HG03064 (cell line): ENCODE data around the gene CYFIP1.

Experiments used
- ATAC-seq: cut with Tn5 transposase; IDR thresholded peaks from one replicate; pipeline ENCODE4 v1.9.1; 2021; ENCODE audit warnings: low read depth; ENCODE audit not compliant: unreplicated experiment

CYFIP1 gene

DNA sequence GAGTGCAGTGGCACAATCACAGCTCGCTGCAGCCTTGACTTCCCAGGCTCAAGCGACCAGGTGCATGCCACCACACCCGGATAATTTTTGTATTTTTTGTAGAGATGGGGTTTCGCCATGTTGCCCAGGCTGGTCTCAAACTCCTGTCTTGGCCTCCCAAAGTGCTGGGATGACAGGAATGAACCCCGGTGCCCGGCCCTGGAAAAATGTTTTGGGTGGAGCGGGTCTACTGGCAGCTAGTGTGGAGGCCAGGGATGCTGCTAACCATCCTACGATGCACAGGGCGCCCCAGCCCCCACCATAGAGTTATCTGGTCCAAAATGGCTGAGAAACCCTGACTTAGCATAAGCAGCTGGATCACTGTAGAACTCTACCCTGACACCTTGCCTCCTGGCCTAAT lies 106.3 kb downstream of the CYFIP1 start:
- ATAC-seq = no peak

DNA sequence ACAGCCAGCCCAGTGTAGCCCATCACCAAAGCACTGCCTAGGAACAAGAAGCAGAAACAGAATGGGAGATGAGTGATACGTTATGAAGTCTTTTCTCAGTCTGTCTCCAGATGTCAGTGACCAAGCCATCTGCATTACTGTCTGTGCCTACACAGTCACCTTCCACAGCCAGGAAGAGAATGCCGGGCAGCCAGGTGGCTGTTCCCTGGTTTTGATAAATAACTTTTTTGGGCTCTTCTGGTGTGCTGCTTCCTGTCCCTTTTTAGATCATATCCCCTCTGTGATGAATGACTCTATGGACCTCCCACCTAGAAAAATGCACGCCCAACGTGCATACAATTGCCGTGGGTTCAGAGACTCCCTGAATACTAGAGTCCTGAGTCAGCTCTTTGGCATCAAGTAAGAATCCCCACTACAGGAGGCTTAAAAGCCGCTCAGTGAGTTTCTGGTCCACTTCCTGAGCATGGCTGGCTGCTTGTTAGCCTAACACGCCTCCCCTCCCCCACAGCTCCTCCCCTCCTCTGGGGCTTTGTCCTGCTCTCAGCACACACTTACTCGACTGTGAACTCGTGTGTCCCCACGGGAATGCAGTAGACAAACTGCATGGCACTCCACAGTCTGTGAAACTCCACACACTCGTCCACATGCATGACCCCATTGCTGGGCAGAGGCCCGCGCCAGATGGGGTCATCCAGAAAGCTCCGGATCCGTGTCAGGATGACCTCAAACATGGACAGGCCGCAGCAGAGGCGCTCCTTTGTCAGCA lies 107.0 kb downstream of the CYFIP1 start:
- ATAC-seq = no peak

DNA sequence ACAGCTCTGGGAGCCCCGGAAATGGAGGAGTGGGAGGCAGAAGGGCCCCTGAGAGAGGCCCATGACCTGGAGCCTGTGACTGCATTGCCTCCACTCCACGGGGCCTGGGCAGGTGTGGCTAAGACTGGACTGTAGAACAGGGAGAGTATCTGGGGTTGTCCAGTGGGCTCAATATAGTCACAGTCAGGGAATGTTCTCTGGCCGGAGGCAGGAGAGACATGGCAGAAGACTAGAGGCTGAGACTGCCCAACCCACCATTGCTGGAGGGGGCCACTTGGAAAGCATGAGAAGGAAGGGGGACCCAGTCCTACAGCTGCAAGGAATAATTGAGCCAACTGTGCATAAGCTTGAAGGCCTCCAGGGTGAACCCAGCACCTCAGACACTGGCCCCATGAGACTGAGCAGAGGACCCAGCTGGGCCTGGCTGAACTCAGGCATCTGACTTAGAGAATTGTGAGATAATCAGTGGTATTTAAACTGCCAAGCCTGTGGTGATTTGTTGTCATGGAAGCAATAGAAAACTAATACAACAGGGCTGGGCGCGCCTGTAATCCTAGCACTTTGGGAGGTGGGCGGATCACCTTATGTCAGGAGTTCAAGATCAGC lies 108.6 kb downstream of the CYFIP1 start:
- no peak for ATAC-seq

DNA sequence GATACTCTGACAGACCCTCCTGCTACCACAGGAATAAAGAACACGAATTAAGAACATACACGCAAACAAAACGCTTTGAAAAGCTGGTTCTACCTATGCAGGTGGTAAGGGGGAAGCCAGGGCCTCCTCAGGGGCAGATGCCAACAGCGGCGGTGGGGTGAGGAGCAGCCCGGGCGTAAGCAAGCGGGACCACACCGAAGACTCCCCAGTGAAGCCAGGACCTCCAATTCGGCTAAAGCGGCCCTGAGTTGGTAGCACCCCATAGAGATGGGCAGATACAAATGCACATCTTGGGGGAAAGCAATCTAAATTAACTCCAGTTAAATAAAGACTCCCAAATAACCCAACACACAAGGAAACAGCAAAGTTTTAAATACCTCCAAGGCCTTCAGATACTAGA lies 109.3 kb downstream of the CYFIP1 start:
- no peak for ATAC-seq

DNA sequence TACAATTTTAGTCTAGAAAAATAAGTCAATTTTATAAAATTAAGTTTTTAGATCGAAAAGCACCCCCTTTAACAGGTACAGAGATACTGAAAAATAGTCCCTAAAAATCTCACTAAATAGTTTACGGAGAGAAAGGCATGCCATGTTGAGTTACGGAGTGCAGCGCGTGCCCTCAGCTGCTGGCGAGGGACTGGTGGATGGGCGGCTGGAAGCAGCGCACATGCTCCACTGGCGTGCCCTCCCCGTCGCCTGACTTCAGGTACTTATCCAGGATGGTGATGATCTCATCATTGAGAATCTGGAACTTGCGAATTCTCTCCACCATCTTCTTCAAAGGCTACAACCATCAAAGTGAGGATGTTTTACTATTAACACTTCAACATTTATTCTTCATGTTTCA lies 110.3 kb downstream of the CYFIP1 start:
- ATAC-seq = no peak

DNA sequence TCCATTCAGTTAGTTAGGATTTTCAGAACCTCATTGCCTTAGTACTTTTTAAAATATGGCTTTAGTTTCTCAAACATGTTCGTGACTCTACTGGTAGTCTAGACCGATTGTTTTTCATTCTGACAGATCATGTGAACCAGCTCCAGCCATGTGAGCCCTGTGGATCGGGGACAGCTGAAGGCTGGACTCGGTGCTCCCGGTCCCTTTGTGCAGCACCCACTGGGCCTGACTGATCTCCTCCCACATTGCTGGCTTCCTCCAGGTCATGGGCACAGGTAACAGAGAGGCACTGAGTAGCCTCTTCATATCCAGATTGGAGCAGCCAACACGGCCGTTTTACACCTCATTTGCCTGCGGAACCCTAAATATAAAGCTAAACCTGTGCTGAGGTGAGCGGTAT lies 111.2 kb downstream of the CYFIP1 start:
- ATAC-seq = no peak

GRCh38 chr15:22868495-22868894 lies 111.7 kb downstream of the CYFIP1 start:
- ATAC-seq = no peak

DNA sequence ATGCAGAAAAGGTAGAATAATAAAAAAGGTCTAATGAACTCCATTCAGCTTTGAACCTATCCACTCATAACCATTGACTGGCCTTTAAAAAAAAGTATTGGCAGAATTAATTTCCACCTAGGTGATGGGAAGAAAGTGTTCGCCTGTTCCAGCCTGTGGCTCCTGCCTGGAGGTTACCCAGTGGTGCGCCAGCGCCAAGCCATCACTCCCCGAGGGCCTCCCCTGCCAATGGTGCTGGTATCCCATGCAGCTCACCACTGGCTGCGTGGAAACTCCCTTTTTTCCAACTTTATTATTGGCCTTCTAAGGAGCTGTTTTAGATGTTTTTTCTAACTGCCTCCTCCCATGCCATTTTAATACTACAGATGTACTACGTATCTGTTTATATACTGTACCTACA lies 112.3 kb downstream of the CYFIP1 start:
- ATAC-seq = no peak

DNA sequence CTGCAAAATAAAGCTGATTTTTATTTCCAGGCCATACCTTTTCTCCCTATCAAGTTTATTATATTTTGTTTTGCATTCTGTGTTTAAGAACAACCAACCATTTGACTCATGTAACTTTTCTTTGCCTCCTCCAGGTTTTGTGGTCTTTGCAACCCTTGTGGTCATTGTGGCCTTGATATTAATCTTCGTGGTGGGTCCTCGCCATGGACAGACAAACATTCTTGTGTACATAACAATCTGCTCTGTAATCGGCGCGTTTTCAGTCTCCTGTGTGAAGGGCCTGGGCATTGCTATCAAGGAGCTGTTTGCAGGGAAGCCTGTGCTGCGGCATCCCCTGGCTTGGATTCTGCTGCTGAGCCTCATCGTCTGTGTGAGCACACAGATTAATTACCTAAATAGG lies 114.1 kb downstream of the CYFIP1 start:
- no peak for ATAC-seq

DNA sequence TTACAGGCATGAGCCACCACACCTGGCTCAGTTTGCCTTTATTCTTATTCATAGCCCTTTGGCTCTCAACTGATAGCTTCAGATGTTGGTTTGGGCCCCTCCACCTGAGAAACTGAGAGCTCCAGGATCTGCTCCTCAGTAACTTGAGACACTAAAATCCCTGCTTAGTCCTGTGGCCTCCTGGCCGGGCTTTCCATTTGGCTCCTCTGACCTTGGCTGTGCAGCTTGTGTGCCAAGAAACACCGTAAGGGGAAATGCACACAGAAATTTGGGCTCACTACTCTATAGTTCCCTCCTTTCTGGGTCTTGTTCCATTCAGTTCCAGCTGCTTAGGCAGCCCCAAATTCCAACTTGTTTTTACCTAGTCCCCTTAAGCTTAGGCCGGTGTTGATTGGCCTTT lies 116.8 kb downstream of the CYFIP1 start:
- no peak for ATAC-seq

DNA sequence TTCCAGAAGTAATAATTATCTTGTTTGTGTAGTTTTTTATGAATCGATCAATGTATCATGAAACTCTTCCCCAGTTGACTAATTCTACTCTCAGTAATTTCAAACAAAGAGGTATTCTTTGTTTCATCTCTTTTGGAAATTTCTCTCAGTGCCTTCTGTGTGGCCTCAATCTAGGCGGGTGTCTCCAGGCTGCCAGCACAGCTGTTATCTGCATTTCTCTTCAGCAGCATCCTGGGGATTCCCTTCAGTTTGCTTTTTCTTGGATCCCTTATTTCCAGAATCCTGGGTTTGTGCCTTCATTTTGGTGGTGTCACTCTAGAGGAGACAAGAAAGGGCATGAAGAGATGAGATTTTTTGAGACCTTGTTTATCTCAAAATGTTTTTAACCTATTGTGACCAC lies 119.0 kb downstream of the CYFIP1 start:
- no peak for ATAC-seq

GRCh38 chr15:22856659-22857058 lies 123.5 kb downstream of the CYFIP1 start:
- ATAC-seq = no peak

DNA sequence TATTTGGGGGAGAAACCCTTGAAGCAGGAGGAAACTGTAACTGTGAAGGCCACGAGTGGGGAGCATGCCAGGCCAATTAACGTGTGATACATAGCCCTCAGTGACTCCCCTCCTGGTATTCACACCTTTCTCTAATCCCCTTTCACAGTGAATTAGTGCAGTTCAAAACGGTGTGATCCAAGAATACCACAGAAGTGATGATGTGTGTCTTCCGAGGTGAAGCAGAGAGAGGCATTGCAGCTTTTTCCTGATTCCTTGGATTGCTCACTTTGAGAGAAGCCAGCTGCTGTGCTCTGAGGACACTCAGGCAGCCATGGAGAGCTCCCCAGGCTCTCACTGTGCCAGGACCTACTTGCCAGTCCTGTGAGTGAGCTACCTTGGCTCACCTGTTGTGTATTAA lies 124.4 kb downstream of the CYFIP1 start:
- no peak for ATAC-seq

GRCh38 chr15:22851513-22851912 lies 128.7 kb downstream of the CYFIP1 start:
- ATAC-seq = no peak

DNA sequence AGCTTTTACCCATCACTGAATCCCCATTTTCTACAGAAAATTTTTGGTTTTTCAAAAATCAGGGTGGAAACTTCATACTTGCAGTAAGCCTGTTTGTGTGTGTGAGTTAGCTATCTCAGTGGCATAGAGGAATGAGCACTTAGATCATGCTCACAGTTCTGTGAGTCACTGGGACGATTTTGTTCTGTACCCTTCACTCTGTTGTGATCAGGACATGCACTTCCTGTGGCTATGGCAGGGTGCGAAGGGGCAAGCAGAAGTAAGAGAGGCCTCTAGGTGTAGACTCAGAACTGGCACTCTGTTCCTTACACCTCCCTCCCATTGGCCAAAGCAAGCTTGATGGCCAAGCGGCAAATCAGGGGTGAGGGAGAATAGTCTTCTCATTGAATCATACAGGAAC lies 130.1 kb downstream of the CYFIP1 start:
- no peak for ATAC-seq

DNA sequence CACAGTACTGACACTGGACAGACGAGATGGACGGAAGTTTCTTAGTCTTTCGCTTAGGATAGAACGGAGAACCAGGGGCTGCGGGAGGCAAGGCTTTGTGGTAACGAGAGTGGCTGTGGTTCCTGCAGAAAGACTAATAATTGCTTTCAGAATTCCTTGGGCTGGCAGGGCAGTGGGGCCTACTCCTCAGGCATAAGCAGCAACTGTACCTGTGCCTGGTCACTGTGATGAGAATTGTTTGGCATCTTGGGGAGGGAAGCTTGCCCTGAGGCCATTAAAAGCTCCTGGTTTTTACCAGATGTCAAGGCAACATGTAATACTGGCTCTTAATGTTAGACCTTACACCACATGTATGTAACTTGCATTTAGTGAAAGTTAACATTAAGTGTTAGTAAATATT lies 134.1 kb downstream of the CYFIP1 start:
- no peak for ATAC-seq

- ATAC-seq = no peak
These were observed 134.8 kb downstream of the CYFIP1 start for GRCh38 chr15:22845289-22845900.

DNA sequence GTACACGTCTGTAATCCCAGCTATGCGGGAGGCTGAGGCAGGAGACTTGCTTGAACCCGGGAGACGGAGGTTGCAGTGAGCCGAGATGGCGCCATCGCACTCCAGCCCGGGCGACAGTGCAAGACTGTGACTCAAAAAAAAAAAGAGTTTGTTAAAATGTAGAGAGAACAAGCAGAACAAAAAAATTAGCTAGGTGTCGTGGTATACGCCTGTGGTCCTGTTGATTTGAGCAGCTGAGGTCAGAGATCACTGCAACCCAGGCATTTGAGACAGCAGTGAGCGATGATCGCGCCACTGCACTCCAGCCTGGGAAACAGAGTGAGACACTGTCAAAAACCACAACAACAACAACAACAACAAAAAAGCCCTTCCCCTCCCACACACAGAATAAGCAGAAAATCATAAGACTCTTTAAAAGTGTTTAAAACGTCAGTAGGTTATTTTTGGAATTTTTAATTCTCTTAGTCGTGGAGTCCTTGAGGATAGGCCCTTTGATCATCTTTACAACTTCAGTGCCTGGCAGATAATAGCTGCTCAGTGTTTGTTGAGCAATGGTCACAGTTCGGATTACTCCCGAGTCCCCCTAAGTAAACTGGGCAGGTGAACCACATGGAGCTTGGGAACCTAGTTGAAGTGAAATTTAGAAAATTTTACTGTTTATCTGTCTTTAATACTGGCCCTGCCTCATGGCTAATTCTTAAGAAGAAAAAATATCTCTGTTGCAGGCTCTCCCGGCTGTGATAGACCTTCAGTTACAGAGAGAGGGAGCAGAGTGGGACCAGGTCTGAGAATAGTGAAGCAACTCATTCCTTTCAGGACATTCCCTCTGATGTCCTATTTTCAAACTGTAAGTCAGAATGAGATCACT lies 135.5 kb downstream of the CYFIP1 start:
- no peak for ATAC-seq

- ATAC-seq = no peak
These were observed 141.0 kb downstream of the CYFIP1 start for GRCh38 chr15:22839046-22839695.

- peak; percentile 64 for ATAC-seq
These were observed 141.7 kb downstream of the CYFIP1 start, which contains the start of gene NIPA2 for GRCh38 chr15:22838292-22839042. NIPA2 (plus strand) TSS chr15:22838666; CDS start chr15:22851732, 13,066 bp downstream.
